ENCODE results near the gene PCDHGC5.
A peak's percentile ranks its signal among the peaks of the same experiment; 100 is the strongest.

Gene PCDHGC5

DNA sequence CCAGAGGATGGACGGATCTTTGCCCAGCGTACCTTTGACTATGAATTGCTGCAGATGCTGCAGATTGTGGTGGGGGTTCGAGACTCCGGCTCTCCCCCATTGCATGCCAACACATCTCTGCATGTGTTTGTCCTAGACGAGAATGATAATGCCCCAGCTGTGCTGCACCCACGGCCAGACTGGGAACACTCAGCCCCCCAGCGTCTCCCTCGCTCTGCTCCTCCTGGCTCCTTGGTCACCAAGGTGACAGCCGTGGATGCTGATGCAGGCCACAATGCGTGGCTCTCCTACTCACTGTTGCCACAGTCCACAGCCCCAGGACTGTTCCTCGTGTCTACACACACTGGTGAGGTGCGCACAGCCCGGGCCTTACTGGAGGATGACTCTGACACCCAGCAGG is 1.9 kb downstream of the PCDHGC5 start:
- no peak for DNase-seq (ENCODE audit: low read depth in 2 of 2)

DNA sequence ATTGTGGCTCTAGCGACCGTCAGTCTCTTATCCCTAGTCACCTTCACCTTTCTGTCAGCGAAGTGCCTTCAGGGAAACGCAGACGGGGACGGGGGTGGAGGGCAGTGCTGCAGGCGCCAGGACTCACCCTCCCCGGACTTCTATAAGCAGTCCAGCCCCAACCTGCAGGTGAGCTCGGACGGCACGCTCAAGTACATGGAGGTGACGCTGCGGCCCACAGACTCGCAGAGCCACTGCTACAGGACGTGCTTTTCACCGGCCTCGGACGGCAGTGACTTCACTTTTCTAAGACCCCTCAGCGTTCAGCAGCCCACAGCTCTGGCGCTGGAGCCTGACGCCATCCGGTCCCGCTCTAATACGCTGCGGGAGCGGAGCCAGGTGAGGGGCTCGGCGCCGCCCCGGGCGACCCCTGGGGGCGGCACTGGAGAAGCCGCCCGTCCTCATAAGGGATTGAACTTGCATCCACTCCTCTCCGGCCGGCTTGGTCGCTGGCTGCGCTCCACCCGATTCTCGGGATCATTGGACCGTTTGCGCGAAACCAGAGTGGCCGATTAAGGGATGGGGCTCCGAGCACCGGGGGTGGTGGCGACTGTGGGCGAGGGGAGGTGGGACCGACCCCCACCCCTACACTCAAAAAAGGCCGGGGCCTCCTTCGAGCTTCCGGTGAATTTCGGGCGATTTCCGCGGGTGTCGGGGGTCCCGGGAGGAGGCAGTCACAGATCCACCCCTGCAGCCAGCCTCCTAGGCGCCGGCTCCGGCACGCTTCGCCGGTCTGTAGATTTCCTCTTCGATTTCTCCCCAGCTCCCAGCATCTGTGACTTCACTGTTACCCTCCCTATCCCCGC is 2.7 kb downstream of the PCDHGC5 start:
- DNase-seq (ENCODE audit: low read depth in 2 of 2), result no peak

DNA sequence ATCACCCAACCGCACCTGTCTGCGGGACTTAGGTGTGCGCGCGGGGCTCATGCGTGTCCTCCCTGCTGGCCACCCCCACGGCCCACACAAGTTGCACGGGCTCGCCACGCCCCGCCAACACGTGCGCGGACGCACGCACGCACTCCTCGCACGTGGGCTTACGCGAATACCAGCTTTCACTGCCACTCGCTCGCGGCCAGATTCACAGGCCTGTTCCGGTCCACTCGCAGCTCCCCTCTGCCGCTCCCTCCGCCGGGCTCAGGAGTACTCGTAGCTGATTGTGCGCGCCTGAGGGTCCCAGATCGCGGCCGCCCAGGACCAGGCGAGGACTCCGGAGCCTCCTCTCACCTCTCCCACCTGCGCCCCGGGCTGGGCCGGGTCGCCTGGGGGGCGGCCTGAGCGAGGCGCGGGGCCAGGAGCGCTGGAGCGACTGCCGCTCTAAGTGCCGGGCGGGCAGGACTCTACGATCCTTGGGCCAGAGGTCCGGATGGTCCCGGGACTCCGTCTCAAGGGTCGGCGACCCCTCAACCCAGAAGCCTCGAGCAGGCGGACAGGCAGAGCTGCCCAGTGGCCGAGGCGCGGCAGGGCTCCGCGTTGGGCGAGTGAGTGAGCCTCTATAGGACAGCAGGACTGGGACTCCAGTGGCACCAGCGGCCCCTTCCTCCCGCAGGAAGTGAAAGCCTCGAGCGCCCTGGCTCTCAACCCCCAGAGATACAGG is 3.4 kb downstream of the PCDHGC5 start:
- no peak for DNase-seq (ENCODE audit: low read depth in 2 of 2)

DNA sequence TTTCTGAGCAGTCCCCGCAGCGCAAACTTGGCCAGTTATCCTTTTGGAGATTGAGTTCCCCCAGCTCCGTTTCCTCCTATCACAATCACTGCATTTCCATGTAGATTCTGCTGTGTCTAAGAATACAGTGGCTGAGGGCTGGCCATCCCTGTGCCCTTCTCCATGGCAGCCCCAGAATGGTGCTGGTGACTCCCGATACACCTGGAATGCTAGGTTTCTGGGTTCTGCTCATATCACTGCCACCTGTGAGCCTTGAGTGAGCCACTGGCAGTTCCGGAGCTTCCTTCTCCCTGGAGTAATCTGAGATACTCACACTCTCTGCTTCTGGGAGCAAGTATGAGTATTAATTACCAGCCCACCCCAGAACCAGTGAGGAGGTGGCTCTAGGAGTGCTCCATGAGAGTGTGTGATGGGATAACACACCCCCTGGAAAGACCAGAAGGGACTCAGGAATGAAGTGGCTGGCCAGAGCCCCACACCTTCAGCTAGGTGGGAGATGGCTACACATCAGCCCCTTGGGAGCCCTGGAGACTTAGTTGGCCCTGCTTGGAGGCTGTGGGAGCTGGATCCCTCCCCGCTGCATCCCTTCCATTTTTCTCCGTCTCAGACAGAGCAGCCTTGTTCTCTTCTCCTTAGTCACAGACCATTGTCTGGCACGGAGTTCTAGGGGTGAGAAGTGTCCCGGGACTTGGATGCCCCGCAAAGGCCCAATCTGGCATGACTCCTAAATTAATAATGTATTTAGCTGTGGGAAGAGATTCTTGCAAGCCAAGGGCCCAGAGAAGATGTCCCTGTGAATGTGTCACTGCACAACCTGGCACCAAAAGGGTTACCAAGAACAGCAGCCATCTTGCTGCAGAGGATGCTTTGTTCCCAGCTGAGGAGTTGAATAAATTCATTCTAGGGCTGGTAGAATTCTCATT is 4.9 kb downstream of the PCDHGC5 start:
- no peak for DNase-seq (ENCODE audit: low read depth in 2 of 2)

DNA sequence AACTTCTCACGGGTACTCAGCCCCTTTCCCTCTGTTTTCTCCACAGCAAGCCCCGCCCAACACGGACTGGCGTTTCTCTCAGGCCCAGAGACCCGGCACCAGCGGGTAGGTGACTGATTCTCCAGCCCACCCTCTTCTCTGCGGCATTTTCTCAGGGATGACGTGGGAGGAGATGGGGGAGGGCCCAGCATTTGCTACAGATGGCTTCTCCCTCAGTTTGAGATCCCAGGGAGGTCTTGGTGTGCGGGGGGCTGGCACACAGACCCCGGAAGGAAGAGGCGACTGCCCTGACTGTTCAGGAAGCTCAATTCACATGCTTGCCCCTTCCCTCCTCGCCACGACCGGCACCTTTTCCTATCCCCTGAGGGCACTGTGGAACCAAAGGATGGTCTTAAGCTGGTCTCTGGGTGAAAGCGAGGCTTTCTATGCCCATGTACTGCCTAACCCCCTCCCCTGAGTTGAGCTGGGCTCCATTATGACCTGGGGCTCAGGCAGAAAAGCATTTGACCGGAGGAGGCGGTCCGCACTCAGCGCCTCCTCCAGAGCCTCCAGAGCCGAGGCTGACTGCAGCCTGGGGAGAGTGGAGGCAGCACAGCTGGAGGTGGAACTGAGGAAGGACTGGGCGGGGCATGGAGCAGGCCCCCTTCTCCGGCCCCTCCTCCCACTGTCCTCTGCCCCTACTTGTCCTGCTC is 6.0 kb downstream of the PCDHGC5 start:
- DNase-seq (ENCODE audit: low read depth in 2 of 2), result no peak

DNA sequence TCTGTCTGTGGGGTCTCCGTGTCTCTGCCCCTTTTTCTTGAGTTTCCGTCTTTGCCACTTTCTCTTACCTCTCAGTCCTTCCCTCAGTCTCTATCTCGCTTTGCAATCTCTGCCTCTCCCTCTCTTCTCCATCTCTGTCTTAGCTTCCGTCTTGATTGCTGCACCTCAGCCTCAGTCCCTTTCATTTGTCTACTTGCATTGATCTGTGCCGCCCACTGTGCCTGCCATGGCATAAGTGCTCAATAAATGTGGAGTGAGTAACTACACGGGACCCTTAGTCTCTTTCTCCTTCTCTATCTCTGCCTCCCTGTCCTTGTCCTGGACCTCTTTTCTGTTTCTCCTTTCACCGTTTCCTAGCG is 6.6 kb downstream of the PCDHGC5 start:
- DNase-seq (ENCODE audit: low read depth in 2 of 2), result no peak

DNA sequence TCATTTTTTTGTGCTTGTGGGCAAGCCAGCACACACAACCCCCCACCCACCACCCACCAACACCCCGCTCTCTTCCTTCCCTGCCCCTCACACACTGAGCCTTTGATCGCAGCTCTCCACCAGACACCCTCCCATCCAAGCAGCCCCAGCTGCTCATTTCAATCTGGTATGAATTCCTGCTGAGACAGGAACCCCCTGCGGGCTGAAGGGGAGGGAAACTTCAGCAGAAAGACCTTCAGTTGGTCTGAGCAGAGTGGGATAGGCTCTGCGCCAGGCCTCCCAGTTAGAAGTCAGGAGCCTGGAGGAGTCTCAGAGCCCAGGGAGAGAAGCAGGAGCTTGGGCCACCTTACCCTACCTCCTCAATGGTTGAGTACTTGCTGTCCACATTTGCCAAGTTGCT is 7.2 kb downstream of the PCDHGC5 start:
- no peak for DNase-seq (ENCODE audit: low read depth in 2 of 2)

DNA sequence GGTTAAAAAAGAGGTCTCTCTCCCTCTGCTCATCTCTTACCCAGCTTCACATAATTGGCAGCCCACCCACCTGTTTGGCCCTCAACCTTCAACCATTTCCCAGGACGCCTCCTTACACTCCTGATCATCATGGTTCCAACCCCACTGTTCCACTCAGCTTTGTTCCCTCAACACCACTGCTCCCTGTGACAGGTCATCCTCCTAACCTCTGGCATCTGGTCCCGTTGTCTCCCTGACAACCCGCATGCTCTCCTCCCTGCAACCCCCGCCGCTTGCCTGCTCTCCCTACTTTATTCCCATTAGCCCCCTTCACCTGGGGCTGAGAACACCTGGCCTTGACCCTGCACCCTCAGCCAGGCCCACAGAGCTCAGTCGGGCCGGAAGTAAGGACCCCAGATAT is 12.9 kb downstream of the PCDHGC5 start:
- no peak for DNase-seq (ENCODE audit: low read depth in 2 of 2)

DNA sequence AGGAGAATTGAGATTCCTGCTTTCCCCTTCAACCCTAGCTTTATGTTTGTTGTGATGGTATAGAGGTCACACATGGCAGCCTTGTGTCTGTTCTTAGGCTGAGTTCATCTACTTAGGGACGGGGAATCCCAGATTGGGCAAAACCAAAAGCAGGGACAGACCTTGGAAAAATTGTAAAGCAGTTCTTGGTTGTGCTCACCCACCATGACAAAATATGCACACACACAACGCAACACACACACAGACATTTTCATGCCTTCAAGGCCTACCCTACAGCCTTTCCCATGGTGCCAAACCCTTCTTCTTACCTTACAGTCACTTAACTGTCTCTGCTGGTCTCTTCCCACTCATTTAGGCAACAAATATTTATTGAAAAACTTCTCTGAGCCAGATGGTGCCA is 14.8 kb downstream of the PCDHGC5 start:
- no peak for DNase-seq (ENCODE audit: low read depth in 2 of 2)

DNA sequence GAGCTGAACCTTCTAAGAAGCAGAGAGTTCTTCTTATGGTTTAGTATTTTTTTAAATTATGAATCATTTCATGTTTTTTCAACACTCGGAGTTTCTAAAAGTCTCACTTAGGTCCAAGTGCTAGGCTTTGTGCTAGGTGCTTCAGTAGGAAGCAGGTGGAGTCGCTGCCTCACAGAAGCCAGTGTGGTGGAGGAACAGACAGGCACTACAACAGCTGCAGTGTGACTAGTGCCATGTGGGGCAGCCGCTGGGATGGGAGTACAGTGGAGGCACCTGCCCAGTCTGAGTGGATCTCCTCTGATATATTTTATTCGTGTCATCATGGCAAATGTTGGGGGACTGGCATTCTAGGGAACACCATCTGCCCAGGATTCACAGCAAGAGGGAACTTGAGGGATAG is 15.3 kb downstream of the PCDHGC5 start:
- DNase-seq (ENCODE audit: low read depth in 2 of 2), result no peak

DNA sequence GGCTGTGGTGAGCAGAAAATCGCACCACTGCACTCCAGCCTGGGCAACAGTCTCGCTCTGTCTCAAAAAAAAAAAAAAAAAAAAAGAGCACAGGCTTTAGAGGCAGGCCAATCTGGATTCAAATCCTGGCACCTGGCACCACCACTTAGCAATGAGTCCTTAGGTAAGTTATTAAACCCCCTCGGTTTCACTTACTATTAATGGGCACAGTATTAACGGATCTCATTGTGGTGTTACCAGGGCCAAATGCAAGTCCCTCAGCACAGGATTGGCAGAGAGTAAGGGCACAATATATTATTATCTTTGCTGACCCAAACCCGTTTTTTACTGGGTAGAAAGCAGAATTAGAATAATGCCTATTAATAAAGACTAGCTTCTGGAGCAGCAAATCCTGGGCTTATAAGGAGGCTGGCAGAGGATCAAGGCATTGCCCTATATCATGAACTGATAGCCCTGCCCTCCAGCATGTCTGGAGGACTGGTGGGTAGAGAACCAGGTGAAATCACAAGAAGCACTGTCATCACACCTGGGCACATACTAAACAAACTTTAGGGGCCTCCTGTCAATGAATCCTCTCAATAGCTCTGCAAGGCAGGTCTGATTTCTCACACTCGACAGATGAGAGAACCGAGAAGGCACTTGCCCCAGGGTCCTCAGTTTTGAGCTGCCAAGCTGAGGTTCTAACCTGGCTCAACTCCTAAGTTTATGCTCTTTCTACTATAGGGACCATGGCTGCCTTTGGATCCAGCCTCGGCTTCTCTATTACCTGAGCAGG is 17.7 kb downstream of the PCDHGC5 start:
- no peak for DNase-seq (ENCODE audit: low read depth in 2 of 2)

DNA sequence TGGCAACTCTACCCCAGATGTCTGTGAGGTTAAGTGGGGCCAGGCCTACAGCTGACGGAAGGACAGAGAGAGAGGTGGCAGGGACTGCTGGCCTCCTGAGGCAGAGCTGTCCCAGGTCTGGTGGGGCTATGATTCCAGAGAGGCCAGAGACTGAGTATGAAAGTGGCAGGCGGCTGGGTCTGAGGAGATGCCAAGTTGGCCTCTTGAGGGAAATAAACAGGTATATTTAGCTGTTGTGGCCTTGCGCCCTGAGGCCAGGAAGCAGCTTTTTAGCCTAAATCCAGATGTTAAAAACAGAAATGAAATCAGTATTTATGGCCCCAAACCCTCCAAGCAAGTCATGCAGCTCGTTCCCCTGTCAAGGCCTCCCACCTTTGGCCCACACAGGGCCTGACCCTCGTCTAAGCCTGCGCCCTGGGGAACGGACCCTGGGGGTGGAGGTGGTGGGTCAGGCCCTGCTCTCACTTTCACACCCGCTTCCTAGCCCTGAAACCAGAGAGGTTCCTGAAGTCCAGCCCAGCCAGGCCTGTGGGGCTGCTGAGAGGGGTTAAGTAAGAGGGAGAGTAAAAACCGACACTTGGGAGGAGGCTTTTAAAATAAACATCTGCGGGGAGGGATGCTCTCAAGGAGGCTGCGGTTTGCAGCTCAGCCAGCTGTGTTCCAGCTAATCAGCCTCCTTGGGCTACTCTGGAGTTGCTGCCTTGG is 18.7 kb downstream of the PCDHGC5 start:
- DNase-seq (ENCODE audit: low read depth in 2 of 2), result no peak

DNA sequence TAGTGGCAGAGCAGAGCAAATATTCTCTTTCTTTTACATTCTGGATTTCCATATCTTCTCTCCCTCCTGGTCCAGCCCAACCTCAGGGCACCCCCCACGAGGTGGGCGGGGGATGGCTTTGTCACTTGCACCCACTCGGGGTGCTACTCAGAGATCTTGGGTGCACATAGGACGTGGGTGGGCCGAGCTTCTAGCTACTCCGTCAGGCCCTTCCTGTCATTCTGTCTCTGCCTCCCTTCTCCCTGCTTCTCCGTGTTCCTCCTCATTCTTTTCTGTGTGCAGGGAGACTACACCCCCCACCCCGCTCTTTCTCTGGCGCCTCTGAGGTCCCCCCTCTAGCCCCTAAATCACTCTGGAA is 19.5 kb downstream of the PCDHGC5 start:
- DNase-seq (ENCODE audit: low read depth in 2 of 2), result no peak

DNA sequence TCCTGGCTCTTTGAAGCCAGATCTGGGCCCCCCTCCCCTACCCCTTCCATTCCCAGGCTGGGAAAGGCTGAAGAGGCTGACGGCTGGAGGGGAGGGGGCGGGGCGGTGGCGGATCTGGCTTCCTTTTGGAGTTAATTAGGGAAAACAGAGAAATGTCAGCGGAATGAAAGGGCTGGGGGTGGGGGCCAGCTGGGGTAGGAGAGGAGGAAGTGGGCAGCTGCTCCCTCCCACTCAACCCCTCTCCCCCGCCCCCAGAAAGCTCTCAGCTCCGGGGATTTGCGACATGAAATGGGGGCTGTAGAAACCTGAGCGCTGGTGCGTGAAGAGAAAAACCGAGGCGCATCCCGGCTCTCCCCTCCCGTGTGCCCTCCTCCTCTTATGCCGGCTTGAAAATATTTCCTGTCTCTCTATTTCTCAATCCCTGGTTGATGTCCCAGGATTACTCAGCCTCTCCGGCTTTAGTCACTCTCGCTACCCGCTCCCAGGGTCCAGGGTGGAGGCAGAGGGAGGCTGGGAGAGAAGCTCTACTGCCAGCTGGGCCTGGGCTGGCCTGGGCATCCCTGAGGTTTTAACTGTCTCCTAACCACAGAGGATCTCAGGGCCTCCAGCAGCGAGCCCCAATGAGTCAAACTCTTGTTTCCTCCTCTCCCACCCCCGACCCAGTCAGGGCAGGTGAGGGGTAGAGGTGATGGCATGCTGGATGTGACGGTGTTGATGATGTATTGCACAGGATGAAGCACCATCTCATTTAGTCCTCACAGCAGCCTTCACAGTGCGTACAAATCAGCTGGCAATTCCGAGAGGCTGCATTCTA is 20.1 kb downstream of the PCDHGC5 start:
- DNase-seq (ENCODE audit: low read depth in 2 of 2), result no peak

DNA sequence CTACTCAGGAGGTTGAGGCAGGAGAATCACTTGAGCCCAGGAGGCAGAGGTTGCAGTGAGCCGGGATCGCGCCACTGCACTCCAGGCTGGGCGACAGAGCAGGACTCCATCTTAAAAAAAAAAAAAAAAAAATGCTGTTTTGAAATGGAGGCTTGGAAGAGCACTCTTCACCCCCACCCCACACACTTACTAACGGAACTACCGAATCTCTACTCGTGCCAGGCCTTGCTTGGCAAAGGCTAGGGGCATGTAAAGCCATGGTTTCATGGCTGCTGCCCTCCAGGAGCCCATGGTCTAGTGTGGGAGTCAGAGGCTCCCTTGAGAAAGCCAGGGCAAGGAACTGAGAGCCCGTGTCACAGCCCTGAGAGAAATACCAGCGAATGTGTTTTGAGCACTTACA is 21.3 kb downstream of the PCDHGC5 start:
- no peak for DNase-seq (ENCODE audit: low read depth in 2 of 2)

DNA sequence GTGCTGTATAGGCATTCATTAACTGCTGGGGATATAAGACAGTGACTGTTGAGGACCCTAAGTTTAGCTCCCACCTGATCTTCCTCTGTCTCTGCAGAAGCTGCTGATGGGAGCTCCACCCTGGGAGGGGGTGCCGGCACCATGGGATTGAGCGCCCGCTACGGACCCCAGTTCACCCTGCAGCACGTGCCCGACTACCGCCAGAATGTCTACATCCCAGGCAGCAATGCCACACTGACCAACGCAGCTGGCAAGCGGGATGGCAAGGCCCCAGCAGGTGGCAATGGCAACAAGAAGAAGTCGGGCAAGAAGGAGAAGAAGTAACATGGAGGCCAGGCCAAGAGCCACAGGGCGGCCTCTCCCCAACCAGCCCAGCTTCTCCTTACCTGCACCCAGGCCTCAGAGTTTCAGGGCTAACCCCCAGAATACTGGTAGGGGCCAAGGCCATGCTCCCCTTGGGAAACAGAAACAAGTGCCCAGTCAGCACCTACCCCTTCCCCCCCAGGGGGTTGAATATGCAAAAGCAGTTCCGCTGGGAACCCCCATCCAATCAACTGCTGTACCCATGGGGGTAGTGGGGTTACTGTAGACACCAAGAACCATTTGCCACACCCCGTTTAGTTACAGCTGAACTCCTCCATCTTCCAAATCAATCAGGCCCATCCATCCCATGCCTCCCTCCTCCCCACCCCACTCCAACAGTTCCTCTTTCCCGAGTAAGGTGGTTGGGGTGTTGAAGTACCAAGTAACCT is 22.1 kb downstream of the PCDHGC5 start:
- DNase-seq (ENCODE audit: low read depth in 2 of 2), result no peak

DNA sequence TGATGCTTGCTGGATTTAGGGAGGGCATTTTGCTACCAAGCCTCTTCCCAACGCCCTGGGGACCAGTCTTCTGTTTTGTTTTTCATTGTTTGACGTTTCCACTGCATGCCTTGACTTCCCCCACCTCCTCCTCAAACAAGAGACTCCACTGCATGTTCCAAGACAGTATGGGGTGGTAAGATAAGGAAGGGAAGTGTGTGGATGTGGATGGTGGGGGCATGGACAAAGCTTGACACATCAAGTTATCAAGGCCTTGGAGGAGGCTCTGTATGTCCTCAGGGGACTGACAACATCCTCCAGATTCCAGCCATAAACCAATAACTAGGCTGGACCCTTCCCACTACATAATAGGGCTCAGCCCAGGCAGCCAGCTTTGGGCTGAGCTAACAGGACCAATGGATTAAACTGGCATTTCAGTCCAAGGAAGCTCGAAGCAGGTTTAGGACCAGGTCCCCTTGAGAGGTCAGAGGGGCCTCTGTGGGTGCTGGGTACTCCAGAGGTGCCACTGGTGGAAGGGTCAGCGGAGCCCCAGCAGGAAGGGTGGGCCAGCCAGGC is 23.0 kb downstream of the PCDHGC5 start:
- no peak for DNase-seq (ENCODE audit: low read depth in 2 of 2)

DNA sequence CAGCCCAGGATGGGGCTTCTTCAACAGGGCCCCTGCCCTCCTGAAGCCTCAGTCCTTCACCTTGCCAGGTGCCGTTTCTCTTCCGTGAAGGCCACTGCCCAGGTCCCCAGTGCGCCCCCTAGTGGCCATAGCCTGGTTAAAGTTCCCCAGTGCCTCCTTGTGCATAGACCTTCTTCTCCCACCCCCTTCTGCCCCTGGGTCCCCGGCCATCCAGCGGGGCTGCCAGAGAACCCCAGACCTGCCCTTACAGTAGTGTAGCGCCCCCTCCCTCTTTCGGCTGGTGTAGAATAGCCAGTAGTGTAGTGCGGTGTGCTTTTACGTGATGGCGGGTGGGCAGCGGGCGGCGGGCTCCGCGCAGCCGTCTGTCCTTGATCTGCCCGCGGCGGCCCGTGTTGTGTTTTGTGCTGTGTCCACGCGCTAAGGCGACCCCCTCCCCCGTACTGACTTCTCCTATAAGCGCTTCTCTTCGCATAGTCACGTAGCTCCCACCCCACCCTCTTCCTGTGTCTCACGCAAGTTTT is 23.6 kb downstream of the PCDHGC5 start:
- DNase-seq (ENCODE audit: low read depth in 2 of 2), result peak; percentile 73 to 82

All from stimulated activated CD4-positive, alpha-beta T cell treated with anti-CD3 and anti-CD28 coated beads, Interleukin-1b, Interleukin-23, amount 100 ng/mL, for 1 hour (primary cell).